GM21528 (cell line): ENCODE data around the gene HACD2.

Source experiments
- ATAC-seq: cut with Tn5 transposase; IDR thresholded peaks from one replicate; pipeline ENCODE4 v1.9.1; 2021; ENCODE audit warnings: mild to moderate bottlenecking, moderate library complexity; ENCODE audit not compliant: unreplicated experiment, low FRiP score

HACD2 gene

GRCh38 chr3:123576122-123576521 lies 8.7 kb downstream of the HACD2 start:
- no peak for ATAC-seq

GRCh38 chr3:123571973-123572365 lies 12.9 kb downstream of the HACD2 start:
- ATAC-seq = no peak

- ATAC-seq = no peak
Measured at GRCh38 chr3:123571264-123571972, 13.4 kb downstream of the HACD2 start.

- ATAC-seq = no peak
Measured at GRCh38 chr3:123568875-123569274, 16.0 kb downstream of the HACD2 start.

GRCh38 chr3:123568034-123568433 lies 16.8 kb downstream of the HACD2 start:
- no peak for ATAC-seq

- ATAC-seq = no peak
Measured at GRCh38 chr3:123564056-123564455, 20.8 kb downstream of the HACD2 start.

- ATAC-seq = no peak
Measured at GRCh38 chr3:123562547-123562946, 22.3 kb downstream of the HACD2 start.

- no peak for ATAC-seq
Measured at GRCh38 chr3:123561188-123561587, 23.7 kb downstream of the HACD2 start.

GRCh38 chr3:123559040-123559861 lies 25.6 kb downstream of the HACD2 start:
- ATAC-seq = no peak

GRCh38 chr3:123553536-123553935 lies 31.3 kb downstream of the HACD2 start:
- no peak for ATAC-seq

- ATAC-seq = no peak
Measured at GRCh38 chr3:123552768-123553167, 32.1 kb downstream of the HACD2 start.

- no peak for ATAC-seq
Measured at GRCh38 chr3:123552095-123552714, 32.6 kb downstream of the HACD2 start.

- ATAC-seq = no peak
Measured at GRCh38 chr3:123547881-123548519, 36.9 kb downstream of the HACD2 start.

GRCh38 chr3:123546133-123546755 lies 38.6 kb downstream of the HACD2 start:
- ATAC-seq = no peak

GRCh38 chr3:123543950-123544349 lies 40.9 kb downstream of the HACD2 start:
- ATAC-seq = no peak

GRCh38 chr3:123540285-123540684 lies 44.6 kb downstream of the HACD2 start:
- ATAC-seq = no peak

GRCh38 chr3:123536153-123536895 lies 48.5 kb downstream of the HACD2 start:
- ATAC-seq = no peak

GRCh38 chr3:123535580-123535979 lies 49.3 kb downstream of the HACD2 start:
- no peak for ATAC-seq

GRCh38 chr3:123534264-123534663 lies 50.6 kb downstream of the HACD2 start:
- no peak for ATAC-seq
